Measurements from ENCODE around the gene COL5A1.

Gene COL5A1

GRCh38 chr9:134757216-134757975 lies 115.8 kb downstream of the COL5A1 start:
- TF ChIP-seq GATA2 (IDR thresholded peaks at IDR 0.05; ENCODE audit: low read depth, low read length) = no peak
- TF ChIP-seq GATA3 (IDR thresholded peaks at IDR 0.05; ENCODE audit: low read depth, low read length) = no peak

- TF ChIP-seq GATA3 (IDR thresholded peaks at IDR 0.05; ENCODE audit: low read depth, low read length) (no peak), GATA2 (IDR thresholded peaks at IDR 0.05; ENCODE audit: low read depth, low read length) (no peak)
Observed at GRCh38 chr9:134758949-134759607, 117.5 kb downstream of the COL5A1 start.

DNA sequence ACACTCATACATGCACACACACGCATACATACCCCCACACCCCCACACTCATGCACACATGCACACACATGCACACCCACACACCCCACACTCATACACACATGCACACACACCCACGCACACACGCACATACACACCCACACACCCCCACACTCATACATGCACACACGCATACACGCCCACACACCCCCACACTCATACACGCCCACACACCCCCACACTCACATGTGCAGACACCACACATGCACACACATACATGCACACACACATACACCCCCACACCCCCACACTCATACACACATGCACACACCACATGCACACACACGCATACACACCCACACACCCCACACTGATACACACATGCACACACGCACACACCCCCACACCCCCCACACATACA lies 118.3 kb downstream of the COL5A1 start:
- TF ChIP-seq GATA2 (IDR thresholded peaks at IDR 0.05; ENCODE audit: low read depth, low read length) = no peak
- TF ChIP-seq GATA3 (IDR thresholded peaks at IDR 0.05; ENCODE audit: low read depth, low read length) = no peak

- no peak for TF ChIP-seq GATA3 (IDR thresholded peaks at IDR 0.05; ENCODE audit: low read depth, low read length)
- no peak for TF ChIP-seq GATA2 (IDR thresholded peaks at IDR 0.05; ENCODE audit: low read depth, low read length)
Observed at GRCh38 chr9:134760750-134761420, 119.3 kb downstream of the COL5A1 start.

GRCh38 chr9:134764473-134765269 lies 123.1 kb downstream of the COL5A1 start:
- TF ChIP-seq GATA3 (IDR thresholded peaks at IDR 0.05; ENCODE audit: low read depth, low read length) = no peak
- no peak for TF ChIP-seq GATA2 (IDR thresholded peaks at IDR 0.05; ENCODE audit: low read depth, low read length)

DNA sequence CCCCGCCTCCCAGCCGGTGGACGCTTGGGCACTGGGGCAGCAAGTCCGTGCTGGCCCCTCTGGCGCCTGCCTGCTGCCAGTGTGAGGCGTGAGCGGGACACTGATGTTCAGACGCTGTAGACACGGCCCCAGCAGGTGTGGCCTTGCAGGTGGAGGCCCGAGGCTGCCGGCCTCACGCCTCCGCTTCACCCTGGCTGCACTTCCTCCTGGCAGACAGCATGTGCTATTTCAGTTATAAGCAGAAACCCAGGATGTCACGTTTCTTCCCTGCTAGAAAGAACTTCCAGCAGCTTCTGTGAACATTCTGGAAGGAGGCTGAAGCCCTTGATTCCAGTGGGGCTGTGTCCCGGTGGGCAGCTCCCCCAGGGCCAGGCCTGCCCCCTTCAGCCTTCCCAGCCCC lies 124.2 kb downstream of the COL5A1 start:
- no peak for TF ChIP-seq GATA2 (IDR thresholded peaks at IDR 0.05; ENCODE audit: low read depth, low read length)
- no peak for TF ChIP-seq GATA3 (IDR thresholded peaks at IDR 0.05; ENCODE audit: low read depth, low read length)

DNA sequence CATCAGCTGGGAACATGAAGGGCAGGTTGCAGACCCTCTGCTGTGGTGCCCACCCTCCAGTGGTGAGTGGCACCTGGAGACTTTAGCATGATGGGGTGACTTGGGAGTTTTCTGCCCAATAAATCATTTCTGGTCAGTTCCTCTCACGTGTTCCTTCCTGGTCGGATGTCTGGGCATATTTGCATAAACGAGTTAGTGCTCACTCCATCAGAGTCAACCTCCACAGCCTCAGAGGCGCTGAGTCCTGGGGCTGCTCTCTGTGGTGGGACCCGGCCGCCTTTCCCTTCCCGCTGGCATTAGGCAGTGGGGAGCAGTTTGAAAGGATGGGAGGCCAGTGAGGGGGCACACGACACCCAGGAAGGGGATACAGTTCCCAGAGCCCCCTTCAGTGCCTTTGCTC lies 125.0 kb downstream of the COL5A1 start:
- no peak for TF ChIP-seq GATA3 (IDR thresholded peaks at IDR 0.05; ENCODE audit: low read depth, low read length)
- no peak for TF ChIP-seq GATA2 (IDR thresholded peaks at IDR 0.05; ENCODE audit: low read depth, low read length)

GRCh38 chr9:134768332-134768708 lies 126.7 kb downstream of the COL5A1 start:
- TF ChIP-seq GATA3 (IDR thresholded peaks at IDR 0.05; ENCODE audit: low read depth, low read length) = no peak
- no peak for TF ChIP-seq GATA2 (IDR thresholded peaks at IDR 0.05; ENCODE audit: low read depth, low read length)

DNA sequence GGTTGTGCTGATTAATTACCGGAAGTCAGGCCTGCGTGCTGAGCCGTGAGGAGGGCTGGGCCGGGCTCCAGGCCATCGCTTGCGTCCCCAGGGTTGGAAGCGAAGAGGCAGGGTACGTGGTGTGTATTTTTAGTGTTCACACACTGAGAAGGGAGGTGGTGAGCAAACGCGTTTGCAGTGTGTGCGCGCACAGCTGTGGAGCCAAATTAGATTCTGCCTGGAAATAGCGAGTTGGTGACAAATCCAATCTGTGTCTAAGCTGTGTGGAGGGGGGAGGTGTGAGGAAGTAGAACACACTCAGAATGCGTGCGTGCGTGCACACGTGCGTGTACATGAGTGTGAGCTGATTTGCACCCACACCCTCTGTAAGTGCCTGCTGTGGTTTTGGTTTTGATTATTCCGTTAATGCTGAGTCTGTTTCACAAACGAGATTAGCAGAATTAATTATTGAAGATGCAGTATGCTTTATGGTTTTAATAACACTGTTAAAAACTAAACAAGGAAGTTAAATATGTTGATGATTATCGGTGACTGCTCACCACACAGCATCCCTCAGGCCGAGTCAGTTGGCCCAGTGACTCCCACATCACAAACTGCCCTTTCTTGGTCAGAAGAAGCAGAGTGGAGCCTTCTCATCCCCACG lies 127.2 kb downstream of the COL5A1 start:
- TF ChIP-seq GATA3 (IDR thresholded peaks at IDR 0.05; ENCODE audit: low read depth, low read length) (no peak), GATA2 (IDR thresholded peaks at IDR 0.05; ENCODE audit: low read depth, low read length) (no peak)

DNA sequence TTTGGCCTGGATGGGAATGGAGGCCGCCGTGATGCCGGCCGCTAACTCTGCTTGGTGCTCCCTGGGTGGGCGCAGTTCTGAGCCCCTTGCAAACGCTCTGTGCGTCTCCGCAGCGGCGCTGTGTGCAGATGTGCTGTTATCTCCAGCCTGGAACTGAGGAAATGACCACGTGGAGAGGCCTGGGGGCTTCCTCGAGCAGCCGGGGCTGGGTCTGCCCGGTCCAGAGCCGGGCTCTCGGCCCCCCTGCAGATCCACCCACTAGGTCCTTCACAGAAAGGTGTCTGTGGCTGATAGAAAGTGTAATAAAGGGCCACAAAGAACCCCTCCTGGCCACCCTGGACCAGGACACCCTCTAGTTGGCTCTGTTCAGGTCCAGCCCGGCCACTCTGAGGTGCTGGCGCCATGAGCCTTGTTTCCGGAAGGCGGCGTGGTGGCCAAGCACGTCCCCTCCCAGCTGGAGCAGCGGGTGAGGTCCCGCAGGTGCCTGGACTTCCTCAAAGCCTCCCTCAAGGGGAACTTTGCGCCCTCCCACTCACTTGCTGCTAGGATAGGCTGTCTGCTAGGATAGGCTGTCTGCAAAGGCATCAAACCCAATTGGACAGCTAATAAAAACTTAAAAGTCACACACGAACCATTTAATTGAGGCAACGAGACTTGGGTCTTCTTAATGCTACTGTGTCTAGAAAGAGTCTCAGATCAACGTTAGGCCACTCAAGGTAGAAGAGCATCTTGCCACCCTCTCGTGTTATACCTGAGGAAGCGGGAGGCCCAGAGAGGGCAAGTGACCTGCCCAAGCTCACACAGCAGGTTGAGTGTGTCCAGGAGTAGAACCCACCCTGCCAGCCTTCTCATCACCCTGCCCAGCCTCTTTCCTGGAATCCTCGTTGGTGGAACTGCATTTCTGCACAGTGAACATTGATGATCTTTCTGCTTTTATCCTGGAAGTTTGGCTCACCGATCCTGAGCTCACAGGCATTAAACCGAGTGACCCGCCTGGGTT lies 129.7 kb downstream of the COL5A1 start:
- TF ChIP-seq GATA3 (IDR thresholded peaks at IDR 0.05; ENCODE audit: low read depth, low read length) (no peak), GATA2 (IDR thresholded peaks at IDR 0.05; ENCODE audit: low read depth, low read length) (no peak)

DNA sequence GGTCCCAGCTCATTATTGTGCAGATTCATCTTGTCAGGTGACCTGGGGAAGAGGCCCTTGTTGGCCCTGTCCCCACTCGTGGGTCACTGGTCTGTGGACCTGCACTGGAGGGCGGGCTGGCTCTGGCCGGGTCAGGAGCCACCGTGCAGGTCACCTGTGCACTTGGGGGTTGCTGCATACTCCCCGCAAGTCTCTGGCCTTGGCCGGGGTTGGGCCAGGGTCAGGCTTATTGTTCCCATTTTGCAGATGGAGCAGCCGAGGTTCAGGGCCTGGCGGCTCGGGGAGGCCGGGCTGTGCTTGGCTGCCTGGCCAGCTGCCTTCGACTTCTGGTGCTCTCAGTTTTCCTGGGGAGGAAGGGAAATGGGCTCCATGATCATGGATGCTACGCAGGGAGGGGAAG lies 130.7 kb downstream of the COL5A1 start:
- TF ChIP-seq GATA2 (IDR thresholded peaks at IDR 0.05; ENCODE audit: low read depth, low read length) = no peak
- no peak for TF ChIP-seq GATA3 (IDR thresholded peaks at IDR 0.05; ENCODE audit: low read depth, low read length)

DNA sequence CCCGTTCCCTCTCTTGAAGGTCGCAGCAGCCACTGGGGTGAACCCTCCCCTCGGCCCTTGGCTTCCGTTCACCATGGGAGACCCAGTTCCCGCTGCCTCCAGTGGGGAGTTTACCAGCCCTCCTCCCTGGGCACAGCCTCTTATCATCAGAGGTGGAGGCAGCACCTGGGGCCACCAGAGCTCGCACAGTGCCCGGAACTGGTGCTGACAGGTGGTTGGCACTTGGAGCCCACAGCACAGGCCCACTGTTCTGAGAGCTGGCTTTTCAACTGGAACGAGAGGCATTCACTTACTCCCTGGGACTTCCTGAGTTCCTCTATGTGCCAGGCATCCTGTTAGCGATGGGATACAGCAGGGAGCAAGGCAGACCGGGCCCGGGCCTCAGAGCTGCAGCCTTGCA lies 132.2 kb downstream of the COL5A1 start:
- TF ChIP-seq GATA3 (IDR thresholded peaks at IDR 0.05; ENCODE audit: low read depth, low read length) (no peak), GATA2 (IDR thresholded peaks at IDR 0.05; ENCODE audit: low read depth, low read length) (no peak)

Measured in SH-SY5Y (cell line).